Gastroesophageal sphincter (tissue), 4 donors: ENCODE measurements around the gene DISC1. TPM values are rescaled to one million over a fixed set of nuclear protein-coding genes. Genes with fewer than 3 reads are reported as not detected.

ENCODE experiments used
- ATAC-seq: fragments of 150-250 bp; one replicate; pipeline ENCODE4 v1.9.1; 2016; ENCODE audit warnings: mild to moderate bottlenecking, moderate library complexity
- H3K27ac ChIP-seq, 4 donors: fragments of 200-600 bp; sonication (generic) in 3 of 4; 1 replicate in 3 of 4; 2 replicates in 1 of 4; pipeline ENCODE4 v1.5.1; 2016 to 2019
- H3K27me3 ChIP-seq: fragments of 200-600 bp; sonication (generic); one replicate; pipeline ENCODE4 v1.5.1; 2019
- H3K36me3 ChIP-seq, 2 donors: fragments of 200-600 bp; sonication (generic); one replicate each; pipeline ENCODE4 v1.5.1; 2019; ENCODE audit warnings: control low read depth in 1 of 2
- H3K4me1 ChIP-seq, 3 donors: fragments of 200-600 bp; sonication (generic); 1 replicate in 2 of 3; 2 replicates in 1 of 3; pipeline ENCODE4 v1.5.1; 2016 to 2019; ENCODE audit warnings: control low read depth in 2 of 3
- H3K4me3 ChIP-seq, 2 donors: fragments of 200-600 bp; sonication (generic); one replicate each; pipeline ENCODE4 v1.5.1; 2019; ENCODE audit warnings: mild to moderate bottlenecking in 1 of 2, moderate library complexity in 1 of 2
- H3K9me3 ChIP-seq, 3 donors: fragments of 200-600 bp; sonication (generic); one replicate each; pipeline ENCODE4 v1.5.1; 2017 to 2019; ENCODE audit warnings: control low read depth in 2 of 3
- CTCF ChIP-seq, 4 experiments: fragments of 200-600 bp in 2 of 4; fragments of 450-650 bp in 2 of 4; sonication (generic) in 1 of 4; IDR thresholded peaks; one replicate each; pipeline ENCODE4 v1.5.1; 2017 to 2019; ENCODE audit warnings: antibody characterized with exemption in 4 of 4, mild to moderate bottlenecking in 2 of 4, moderate library complexity in 2 of 4
- EP300 ChIP-seq: sonication (generic); formaldehyde crosslinking; IDR thresholded peaks from one replicate; pipeline ENCODE4 v1.6.1; 2017; ENCODE audit warnings: antibody characterized with exemption, mild to moderate bottlenecking
- POLR2A ChIP-seq, 2 donors: fragments of 450-650 bp; IDR thresholded peaks; one replicate each; pipeline ENCODE4 v1.6.1; 2017; ENCODE audit warnings: antibody characterized with exemption in 2 of 2, mild to moderate bottlenecking in 2 of 2, moderate library complexity in 1 of 2
- POLR2AphosphoS5 ChIP-seq: sonication (generic); formaldehyde crosslinking; IDR thresholded peaks from one replicate; pipeline ENCODE4 v1.6.1; 2017; ENCODE audit warnings: antibody characterized with exemption
- WGBS, 2 donors: methylation state at CpG; one replicate each; pipeline ENCODE4 v1.1.5; 2018; ENCODE audit warnings: low coverage in 1 of 2; 5-methylcytosine and 5-hydroxymethylcytosine counted together
- total RNA-seq, 4 donors: library from RNA; depleted of rRNA; stranded (reverse); fragments of >200 nt; gene quantifications; one replicate each; pipeline ENCODE4 v1.1.0, GENCODE V29; 2016

DISC1 gene
- total RNA-seq, 4 donors from 2014 or later: 4.4 to 9.8 (median 6.8) TPM

GRCh38 chr1:231774719-231775335 lies 148.2 kb downstream of the DISC1 start:
- WGBS, 2 donors: 92% methylated on average over 4 of the region's 4 CpGs
- TF ChIP-seq POLR2A (IDR thresholded peaks at IDR 0.05) (no peak), EP300 (no peak), CTCF (IDR thresholded peaks at IDR 0.05) (no peak), POLR2AphosphoS5 (no peak)

GRCh38 chr1:231776010-231776756 lies 149.6 kb downstream of the DISC1 start:
- 49 to 60% methylated on average over 5 of the region's 10 CpGs for WGBS, 2 donors
- no peak for TF ChIP-seq CTCF (IDR thresholded peaks at IDR 0.05)
- no peak for TF ChIP-seq EP300
- TF ChIP-seq POLR2AphosphoS5: no peak
- no peak for TF ChIP-seq POLR2A (IDR thresholded peaks at IDR 0.05)
- Histone ChIP-seq H3K36me3 (peaks cover 0 to 10% of the 10 kb centered on the region in 2 donors), H3K27me3 (no peaks in the 10 kb centered on the region), H3K27ac (peak overlapping the region in 1 of 4 donors; percentile 19), H3K9me3 (no peaks in the 10 kb centered on the region), H3K4me1 (peaks cover 0 to 12% (median 4%) of the 10 kb centered on the region in 3 donors), H3K4me3 (no peak overlapping the region)
- no peak for ATAC-seq

More at GRCh38 chr1:231774719-231775335, 148.2 kb downstream of the DISC1 start:
- Histone ChIP-seq H3K27me3 (no peaks in the 10 kb centered on the region), H3K9me3 (no peaks in the 10 kb centered on the region), H3K36me3 (peaks cover 0 to 19% of the 10 kb centered on the region in 2 donors), H3K27ac (no peak overlapping the region), H3K4me3 (no peak overlapping the region), H3K4me1 (peaks cover 0 to 12% (median 4%) of the 10 kb centered on the region in 3 donors)
- ATAC-seq: no peak

- Histone ChIP-seq H3K27me3 (no peaks in the 10 kb centered on the region), H3K27ac (no peak overlapping the region), H3K4me1 (peaks cover 0 to 15% (median 4%) of the 10 kb centered on the region in 3 donors), H3K4me3 (no peak overlapping the region), H3K36me3 (peaks cover 0 to 6% of the 10 kb centered on the region in 2 donors), H3K9me3 (no peaks in the 10 kb centered on the region)
- TF ChIP-seq POLR2AphosphoS5: no peak
- TF ChIP-seq CTCF (IDR thresholded peaks at IDR 0.05): no peak
- no peak for TF ChIP-seq EP300
- no peak for TF ChIP-seq POLR2A (IDR thresholded peaks at IDR 0.05)
- 80 to 86% methylated on average over 2 to 5 of the region's 5 CpGs for WGBS, 2 donors
- no peak for ATAC-seq
Measured at GRCh38 chr1:231776757-231777062, 150.1 kb downstream of the DISC1 start.

- ATAC-seq: peak; percentile 48
- no peak overlapping the region for H3K4me3 ChIP-seq
- H3K27ac ChIP-seq: peak overlapping the region in 2 of 4 donors; percentile 38 to 50
- TF ChIP-seq CTCF (IDR thresholded peaks at IDR 0.05): no peak
- TF ChIP-seq POLR2A (IDR thresholded peaks at IDR 0.05): no peak
- no peak for TF ChIP-seq EP300
- no peak for TF ChIP-seq POLR2AphosphoS5
- no peaks in the 10 kb centered on the region for H3K9me3 ChIP-seq
- WGBS, 2 donors: 46 to 77% methylated on average over 5 to 6 of the region's 9 CpGs
- H3K4me1 ChIP-seq: peaks cover 0 to 17% (median 7%) of the 10 kb centered on the region in 3 donors
- H3K36me3 ChIP-seq: no peaks in the 10 kb centered on the region
- no peaks in the 10 kb centered on the region for H3K27me3 ChIP-seq
Measured at GRCh38 chr1:231778009-231778719, 151.6 kb downstream of the DISC1 start.
